ENCODE results near the gene VPS26B.
"Not testable (repeated sequence)": the region's sequence is repeated elsewhere in the genome, so short reads cannot be mapped to it uniquely, and the experiment has no call there.

The VPS26B gene

GRCh38 chr11:134223836-134224709, at the start of gene VPS26B, which contains the start of gene NCAPD3:
VPS26B (plus strand) TSS chr11:134224671; CDS start chr11:134225123, 452 bp downstream.
NCAPD3 (minus strand) TSS chr11:134223967; CDS start chr11:134223926, 41 bp downstream.
- peak; percentile 97 for DNase-seq

- DNase-seq, result no peak
Measured at GRCh38 chr11:134176284-134176683, 48.2 kb upstream of the VPS26B start.

GRCh38 chr11:134178032-134178674, 46.3 kb upstream of the VPS26B start:
- DNase-seq, result no peak

DNA sequence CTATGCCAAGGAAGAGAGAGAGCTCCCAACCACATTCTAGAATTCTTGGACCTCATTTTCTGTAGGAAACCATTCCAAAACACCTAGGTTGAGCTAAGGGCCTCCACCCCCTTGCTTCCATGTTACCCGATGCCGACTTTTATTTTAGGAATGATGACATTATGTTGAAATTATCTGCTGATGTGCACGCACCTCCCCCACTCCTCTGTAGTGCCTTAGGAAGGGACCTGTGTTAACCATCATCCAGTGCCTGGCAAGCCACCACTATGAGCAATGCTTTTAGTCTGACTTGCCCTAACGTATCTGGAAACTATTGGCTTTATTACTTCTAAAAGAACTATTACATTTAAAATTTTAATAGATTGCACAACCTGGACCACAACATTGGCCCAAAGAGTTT, 42.8 kb upstream of the VPS26B start:
- DNase-seq, result no peak

DNA sequence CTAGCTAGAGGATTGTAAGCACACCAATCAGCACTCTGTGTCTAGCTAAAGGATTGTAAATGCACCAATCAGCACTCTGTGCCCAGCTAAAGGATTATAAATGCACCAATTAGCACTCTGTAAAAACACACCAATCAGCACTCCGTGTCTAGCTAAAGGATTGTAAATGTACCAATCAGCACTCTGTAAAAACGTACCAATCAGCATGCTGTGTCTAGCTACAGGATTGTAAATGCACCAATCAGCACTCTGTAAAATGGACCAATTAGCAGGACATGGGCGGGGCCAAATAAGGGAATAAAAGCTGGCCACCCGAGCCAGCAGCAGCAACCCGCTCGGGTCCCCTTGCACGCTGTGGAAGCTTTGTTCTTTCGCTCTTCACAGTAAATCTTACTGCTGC, 36.4 kb upstream of the VPS26B start:
- DNase-seq, result not testable (repeated sequence)

- no peak for DNase-seq
Measured at GRCh38 chr11:134196756-134197155, 27.7 kb upstream of the VPS26B start.

DNA sequence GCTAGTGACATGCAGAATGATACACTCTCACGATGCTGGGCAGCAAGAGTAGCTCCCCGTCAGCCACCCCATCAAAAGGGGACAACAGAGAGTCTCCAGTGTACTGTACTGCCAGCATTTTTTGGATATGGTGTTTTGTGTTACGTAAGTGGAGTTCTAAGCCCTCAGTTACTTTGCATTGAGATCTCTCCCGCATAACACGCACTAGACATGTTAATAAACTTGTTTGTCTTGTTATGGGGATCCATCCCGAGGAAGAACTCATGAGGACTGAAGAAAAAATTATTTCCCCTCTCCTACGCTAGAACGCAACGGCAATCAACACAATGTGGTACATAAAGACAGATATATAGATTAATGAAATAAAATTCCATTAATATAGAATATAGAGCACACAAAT, 24.9 kb upstream of the VPS26B start:
- no peak for DNase-seq

DNA sequence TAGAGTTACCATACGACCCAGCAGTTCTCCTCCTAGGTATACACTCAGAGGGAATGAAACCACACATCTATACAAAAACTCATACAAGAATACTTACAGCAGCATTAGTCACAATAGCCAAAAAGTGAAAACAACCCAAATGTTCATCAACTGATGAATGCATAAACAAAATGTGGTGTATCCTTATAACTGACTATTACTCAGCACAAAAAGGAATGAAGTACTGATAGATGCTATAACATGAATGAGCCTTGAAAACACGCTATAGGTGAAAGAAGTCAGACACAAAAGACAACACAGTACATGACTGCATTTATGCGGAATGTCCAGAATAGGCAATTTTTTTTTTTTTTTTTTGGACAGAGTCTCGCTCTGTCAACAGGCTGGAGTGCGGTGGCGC, 23.8 kb upstream of the VPS26B start:
- DNase-seq, result no peak

DNA sequence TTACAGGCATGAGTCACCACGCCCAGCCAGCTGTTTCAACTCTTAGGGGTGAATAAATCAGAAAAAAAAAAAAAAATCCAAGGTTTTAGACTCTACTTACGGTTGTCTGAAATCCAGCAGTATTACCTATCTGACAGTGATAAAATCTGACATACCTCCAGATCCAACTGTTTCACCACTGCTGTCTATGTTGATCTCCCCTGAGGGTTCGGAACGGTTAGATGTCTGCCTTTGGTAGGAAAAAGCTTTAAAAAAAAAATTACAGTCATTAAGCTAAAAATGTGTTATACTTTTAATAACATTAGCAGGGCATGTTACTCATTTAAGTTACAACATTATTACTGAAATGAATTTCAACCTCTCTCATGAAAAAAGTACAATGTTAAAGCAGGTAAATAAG, 21.8 kb upstream of the VPS26B start:
- DNase-seq, result no peak

GRCh38 chr11:134205729-134206128, 18.7 kb upstream of the VPS26B start:
- DNase-seq, result no peak

DNA sequence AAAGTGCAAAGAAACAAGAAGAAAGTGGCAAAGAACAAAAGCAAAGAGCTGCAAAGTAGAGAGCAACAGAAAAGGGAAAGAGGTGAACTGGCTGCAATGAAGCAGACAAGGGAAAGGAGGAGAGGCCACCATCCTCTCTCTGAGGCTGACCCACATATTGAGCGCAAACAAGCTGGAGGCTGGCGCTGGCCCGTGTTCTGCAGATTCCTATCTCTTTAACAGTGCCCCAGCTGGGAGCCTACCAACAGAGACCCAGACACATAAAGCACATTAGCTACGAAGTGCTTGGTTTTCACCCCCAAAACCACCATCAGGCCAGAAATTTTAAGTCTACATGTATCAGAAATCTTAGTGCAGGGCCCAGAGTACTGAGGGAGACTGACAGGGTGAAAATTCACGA, 18.3 kb upstream of the VPS26B start:
- DNase-seq, result no peak

GRCh38 chr11:134207538-134208239, 16.8 kb upstream of the VPS26B start:
- peak; percentile 73 for DNase-seq

DNA sequence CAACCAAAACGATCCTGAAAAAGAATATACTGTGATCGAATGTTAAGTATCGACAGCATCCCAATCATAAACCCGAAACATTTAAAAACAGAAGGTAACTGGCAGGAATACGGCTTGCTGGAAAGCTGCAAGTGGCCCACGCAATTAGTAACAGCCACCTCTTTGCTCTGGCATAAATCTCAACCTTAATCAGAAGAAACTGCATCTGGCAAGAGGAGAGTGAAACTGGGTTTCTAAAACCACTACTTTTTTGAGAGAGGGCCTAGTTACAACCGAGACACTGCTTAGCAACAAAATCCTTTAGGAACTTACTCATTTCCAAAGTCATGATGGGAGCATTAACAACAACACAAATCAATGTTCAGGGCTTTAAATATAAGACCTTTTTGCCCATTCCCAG, 8.6 kb upstream of the VPS26B start:
- DNase-seq, result no peak

DNA sequence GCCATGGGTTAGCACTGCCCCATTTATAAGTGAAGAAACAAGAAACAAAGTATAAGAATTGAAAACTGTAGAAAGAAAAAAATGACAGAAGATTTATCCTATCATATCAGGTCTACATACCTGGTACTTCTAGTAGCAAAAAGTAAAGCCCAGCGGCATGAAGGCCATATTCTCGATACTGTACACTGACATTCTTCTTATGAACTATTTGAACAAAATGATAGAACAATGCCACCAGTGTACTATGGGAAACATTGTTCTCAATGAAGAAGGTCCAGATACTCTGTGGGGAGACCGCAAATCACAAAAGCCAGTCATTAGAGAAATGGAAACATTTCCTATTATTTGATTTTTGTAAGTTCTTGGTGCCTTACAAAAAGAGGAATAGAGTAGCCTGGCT, 7.7 kb upstream of the VPS26B start:
- no peak for DNase-seq

DNA sequence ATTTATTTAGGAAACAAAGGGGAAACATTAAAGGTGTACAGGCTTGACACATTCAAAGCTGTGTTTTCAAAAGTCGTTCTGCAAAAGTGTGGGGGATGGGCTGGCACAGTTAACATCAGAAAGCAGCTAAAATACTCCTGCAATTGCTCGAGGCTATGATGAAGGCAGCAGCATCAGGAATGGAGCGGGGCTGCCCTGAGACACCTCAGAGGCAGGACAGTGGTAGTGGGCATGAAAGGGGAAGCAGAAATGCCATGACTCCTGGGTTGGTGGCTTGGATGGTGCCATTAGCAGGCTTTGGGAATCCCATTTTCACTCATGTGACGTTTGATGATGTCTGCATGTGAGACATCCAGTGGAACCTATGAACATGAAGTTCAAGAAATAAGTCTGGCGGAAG, 1.4 kb upstream of the VPS26B start:
- DNase-seq, result no peak

DNA sequence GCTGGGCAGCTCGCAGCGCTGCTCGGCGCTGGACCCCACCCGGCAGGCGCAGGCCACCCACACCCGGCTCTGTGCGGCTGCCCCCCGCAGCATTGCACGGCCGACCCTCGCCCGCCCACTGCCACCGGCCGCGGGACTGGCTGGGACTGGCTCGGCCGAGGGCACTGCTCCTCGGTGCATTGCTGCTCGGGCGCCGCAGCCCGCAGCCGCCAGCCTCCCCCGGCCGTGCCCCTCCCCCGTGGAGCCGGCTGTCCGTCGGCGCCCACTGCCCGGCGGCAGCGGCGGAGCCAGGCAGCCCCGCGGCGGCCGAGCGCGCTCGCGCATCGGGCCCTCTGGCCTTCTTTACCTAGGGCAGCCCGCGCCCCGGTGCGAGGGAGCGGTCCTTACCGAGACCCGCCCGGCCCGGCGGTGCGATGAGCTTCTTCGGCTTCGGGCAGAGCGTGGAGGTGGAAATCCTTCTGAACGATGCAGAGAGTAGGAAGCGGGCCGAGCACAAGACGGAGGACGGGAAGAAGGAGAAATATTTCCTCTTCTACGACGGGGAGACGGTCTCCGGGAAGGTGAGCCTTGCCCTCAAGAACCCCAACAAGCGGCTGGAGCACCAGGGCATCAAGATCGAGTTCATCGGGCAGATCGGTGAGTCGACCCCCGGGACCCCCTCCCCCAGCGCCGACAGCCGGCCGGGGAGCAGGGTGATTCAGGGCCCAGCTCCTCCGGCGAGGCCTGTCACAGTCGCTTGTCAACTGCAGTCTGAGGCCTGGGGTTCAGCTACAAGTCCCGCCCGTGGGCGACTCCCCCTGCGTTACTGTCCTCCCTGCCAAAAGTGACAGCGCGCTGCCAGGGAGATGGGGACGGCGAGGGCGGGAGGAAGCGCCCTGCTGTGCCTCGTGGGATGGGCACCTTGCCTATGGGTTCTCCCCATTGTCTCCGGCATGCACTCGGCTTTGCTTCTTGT, 516 bp downstream of the VPS26B start:
- DNase-seq, result peak; percentile 84

GRCh38 chr11:134226806-134227325, 2.4 kb downstream of the VPS26B start:
- no peak for DNase-seq

GRCh38 chr11:134228625-134229024, 4.2 kb downstream of the VPS26B start:
- DNase-seq, result no peak

DNA sequence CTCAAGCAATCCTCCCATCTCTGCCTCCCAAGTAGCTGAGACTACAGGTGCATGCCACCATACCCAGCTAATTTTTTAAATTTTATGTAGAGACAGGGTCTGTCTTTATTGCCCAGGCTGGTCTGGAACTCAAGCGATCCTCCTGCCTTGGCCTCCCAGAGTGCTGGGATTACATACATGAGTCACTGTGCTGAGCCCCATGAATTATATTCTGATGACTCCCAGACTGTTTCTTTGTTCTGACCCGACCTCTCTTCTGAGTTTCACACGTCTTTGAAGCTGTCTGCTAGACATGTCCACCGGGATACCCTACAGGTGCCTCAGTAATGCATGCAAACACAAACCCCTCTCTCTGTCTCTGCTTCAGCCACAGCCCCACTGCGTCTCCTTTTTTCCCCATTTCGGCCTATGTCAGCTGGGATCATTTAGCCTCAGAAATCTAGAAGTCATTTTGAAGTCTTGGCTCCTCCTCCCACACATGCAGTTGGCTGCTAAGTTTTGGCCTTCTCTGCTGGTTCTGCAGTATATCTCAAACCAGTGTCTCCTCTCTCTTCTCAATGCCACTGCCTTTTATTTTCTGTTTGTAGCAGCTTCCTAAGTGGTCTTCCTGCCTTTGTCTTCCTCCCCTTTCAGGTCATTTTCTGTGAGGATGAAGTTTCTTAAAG, 4.8 kb downstream of the VPS26B start:
- no peak for DNase-seq

- DNase-seq, result no peak
Measured at GRCh38 chr11:134230339-134230738, 5.9 kb downstream of the VPS26B start.

DNA sequence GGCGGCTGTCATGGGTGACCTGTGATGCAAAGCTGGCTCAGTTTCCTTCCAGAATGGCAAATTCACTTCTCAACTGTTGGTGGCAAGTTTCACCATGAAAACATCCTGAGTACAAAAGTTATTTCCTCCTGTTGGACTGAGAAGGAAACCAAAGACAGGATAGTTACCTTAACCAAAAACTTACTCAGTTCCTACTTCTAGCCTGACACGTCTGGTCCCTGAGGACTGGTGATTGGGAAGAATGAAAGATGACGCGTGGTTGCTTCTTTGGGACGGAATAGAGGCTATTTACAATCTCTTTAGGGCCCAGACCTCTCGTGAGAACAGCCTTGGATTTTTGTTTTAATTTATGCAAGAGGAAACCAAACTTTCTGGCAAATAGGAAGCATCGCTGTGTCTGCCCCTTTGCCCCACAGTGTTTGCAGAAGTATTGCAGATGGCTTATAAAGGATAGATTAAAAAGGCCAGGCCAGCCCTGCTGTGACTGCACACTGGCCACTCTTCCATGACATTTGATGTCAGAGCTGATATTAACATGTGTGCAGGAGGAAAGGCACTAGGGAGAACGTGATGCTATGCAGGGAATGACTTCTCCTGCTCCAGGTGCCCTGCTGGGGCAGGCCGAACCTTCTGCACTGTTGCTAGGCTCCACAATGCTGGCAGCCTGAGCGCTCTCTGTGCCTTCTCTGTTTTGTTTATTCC, 7.6 kb downstream of the VPS26B start:
- DNase-seq, result no peak

All from activated CD8-positive, alpha-beta memory T cell treated with anti-CD3 and anti-CD28 coated beads, Interleukin-2, amount 50 U/mL, for 48 hours (primary cell).